Activated CD8-positive, alpha-beta memory T cell treated with anti-CD3 and anti-CD28 coated beads, Interleukin-2, amount 10 ng/mL, durations not matched to agents 7 days and 5 days (primary cell): ENCODE measurements around the gene RAD54L. TPM values are rescaled to one million over a fixed set of nuclear protein-coding genes. Genes with fewer than 3 reads are reported as not detected.
"Not testable (repeated sequence)": the region's sequence is repeated elsewhere in the genome, so short reads cannot be mapped to it uniquely, and the experiment has no call there.

Experiments
- ATAC-seq: fragments of 150-1000 bp; cut with Tn5 transposase; one replicate; pipeline ENCODE4 v1.10.0; 2021; ENCODE audit warnings: moderate library complexity
- CTCF ChIA-PET: fragments of 350-600 bp; sonication (Branson Sonifier 250); formaldehyde crosslinking; loops from one replicate; lab custom pipeline; 2021; ENCODE audit warnings: antibody characterized with exemption; lab: Charles Lee
- DNase-seq: peaks from one replicate; pipeline ENCODE4 v3.0.0-alpha.2; 2020
- H3K27ac Mint-ChIP-seq: one replicate; pipeline ENCODE4 v1.8.0; 2021; ENCODE audit warnings: mild to moderate bottlenecking, mixed read lengths
- H3K27me3 Mint-ChIP-seq: one replicate; pipeline ENCODE4 v1.8.0; 2021; ENCODE audit warnings: mixed read lengths
- H3K36me3 Mint-ChIP-seq: one replicate; pipeline ENCODE4 v1.8.0; 2021; ENCODE audit warnings: mild to moderate bottlenecking, mixed read lengths
- H3K4me1 Mint-ChIP-seq: one replicate; pipeline ENCODE4 v1.8.0; 2021; ENCODE audit warnings: mixed read lengths
- H3K4me3 Mint-ChIP-seq: one replicate; pipeline ENCODE4 v1.8.0; 2021; ENCODE audit warnings: mild to moderate bottlenecking, moderate library complexity, mixed read lengths
- H3K9me3 Mint-ChIP-seq: one replicate; pipeline ENCODE4 v1.8.0; 2022; ENCODE audit warnings: low read depth, mixed read lengths
- total RNA-seq, 2 experiments: library from RNA; stranded (reverse); gene quantifications; one replicate each; pipeline ENCODE4 v1.2.3, GENCODE V29; 2021

RAD54L gene
- total RNA-seq, 2 experiments from 2014 or later = 57.2 to 85.3 TPM

GRCh38 chr1:46319301-46319700 lies 71.7 kb downstream of the RAD54L start:
- not testable (repeated sequence) for H3K9me3 Mint-ChIP-seq, ATAC-seq, DNase-seq, H3K4me3 Mint-ChIP-seq, H3K27me3 Mint-ChIP-seq, H3K27ac Mint-ChIP-seq, H3K4me1 Mint-ChIP-seq
- peaks cover 13% of the 10 kb centered on the region for H3K36me3 Mint-ChIP-seq
- CTCF ChIA-PET = interaction anchor here (1.0 kb wide), 1 partner anchor 8 kb away, joined by 3 read pairs; no protein-coding TSS in a partner anchor

- H3K36me3 Mint-ChIP-seq, CTCF ChIA-PET, H3K27ac Mint-ChIP-seq, ATAC-seq, H3K27me3 Mint-ChIP-seq, H3K4me1 Mint-ChIP-seq, H3K9me3 Mint-ChIP-seq, H3K4me3 Mint-ChIP-seq, DNase-seq: not testable (repeated sequence)
Measured at GRCh38 chr1:46319960-46320914, 72.7 kb downstream of the RAD54L start.

- not testable (repeated sequence) for H3K27me3 Mint-ChIP-seq, H3K27ac Mint-ChIP-seq, H3K36me3 Mint-ChIP-seq, H3K4me3 Mint-ChIP-seq, DNase-seq, H3K4me1 Mint-ChIP-seq, ATAC-seq, H3K9me3 Mint-ChIP-seq
- CTCF ChIA-PET = interaction anchor here (0.6 kb wide), 1 partner anchor 18 kb away, joined by 3 read pairs; no protein-coding TSS in a partner anchor
Measured at GRCh38 chr1:46322191-46322590, 74.6 kb downstream of the RAD54L start.

- H3K4me1 Mint-ChIP-seq, CTCF ChIA-PET, DNase-seq, H3K36me3 Mint-ChIP-seq, H3K27ac Mint-ChIP-seq, ATAC-seq, H3K9me3 Mint-ChIP-seq, H3K27me3 Mint-ChIP-seq, H3K4me3 Mint-ChIP-seq: not testable (repeated sequence)
Measured at GRCh38 chr1:46325285-46326076, 77.9 kb downstream of the RAD54L start.

Other genes starting within 250 kb of the RAD54L start
- 1 to 10 TPM; 6.7 to 9.6 TPM for gene PIK3R3, start 115.1 kb upstream of the RAD54L start, total RNA-seq
- not detected for gene TSPAN1, start 72.7 kb upstream of the RAD54L start, total RNA-seq
- not detected for gene P3R3URF, start 71.3 kb upstream of the RAD54L start, total RNA-seq
- gene POMGNT1, start 49.3 kb upstream of the RAD54L start, total RNA-seq = 10 to 100 TPM; 32.2 to 37.6 TPM
- not detected for gene LURAP1, start 44.4 kb upstream of the RAD54L start, total RNA-seq
- 10 to 100 TPM; 33.4 to 44.7 TPM for gene LRRC41, start 55.9 kb downstream of the RAD54L start, total RNA-seq
- 100 to 1,000 TPM; 279 to 302 TPM for gene UQCRH, start 55.9 kb downstream of the RAD54L start, total RNA-seq
- gene NSUN4, start 93.0 kb downstream of the RAD54L start, total RNA-seq = 10 to 100 TPM; 20.6 to 26.7 TPM
- 1 to 10 TPM; 3.1 to 3.9 TPM for gene FAAH, start 146.6 kb downstream of the RAD54L start, total RNA-seq
- gene DMBX1, start 242.1 kb downstream of the RAD54L start, total RNA-seq = under 1 TPM in 1 of 2 experiments, not detected in 1; 0.15 TPM